GM12874 (cell line): ENCODE measurements around the gene CHRND.

Source experiments
- TF ChIP-seq, protein P1 (sequence below): IDR thresholded peaks from 2 replicates; pipeline ENCODE4 v1.5.1; 2011; ENCODE audit warnings: low read depth, mild to moderate bottlenecking, control low read depth, low read length, moderate library complexity; ENCODE audit not compliant: insufficient read depth

Gene CHRND

DNA sequence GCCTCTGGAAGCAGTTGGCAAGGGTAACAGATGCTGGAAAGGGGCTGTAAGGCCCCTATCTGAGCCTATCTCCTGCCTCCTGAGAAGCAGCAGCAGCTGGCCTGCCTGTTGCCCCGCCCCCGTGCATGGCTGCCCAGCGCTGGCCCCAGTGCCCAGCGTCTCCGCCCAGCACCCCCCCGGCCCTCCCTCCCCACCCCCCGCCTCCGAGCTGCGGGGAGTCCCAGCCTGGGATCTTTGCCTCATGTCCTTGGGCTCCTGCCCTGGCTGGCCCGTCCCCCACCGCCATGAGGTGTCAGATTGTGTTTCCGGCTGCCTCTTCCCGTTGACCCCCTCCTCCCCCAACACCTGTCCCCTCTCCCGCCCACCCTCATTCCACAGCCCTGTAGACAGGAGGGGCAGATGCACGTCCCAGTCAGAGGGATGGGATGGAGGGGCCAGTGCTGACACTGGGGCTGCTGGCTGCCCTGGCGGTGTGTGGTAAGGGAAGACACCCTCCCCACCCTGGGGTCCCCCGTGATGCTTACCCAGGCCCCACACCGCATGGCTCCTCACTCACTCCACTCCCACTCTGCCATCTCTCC is at the start of gene CHRND:
TSS of gene CHRND (plus strand) at position 370 of the 581 bp plus-strand sequence. CDS start at position 426, 56 bp downstream.
- TF ChIP-seq, protein P1, sequence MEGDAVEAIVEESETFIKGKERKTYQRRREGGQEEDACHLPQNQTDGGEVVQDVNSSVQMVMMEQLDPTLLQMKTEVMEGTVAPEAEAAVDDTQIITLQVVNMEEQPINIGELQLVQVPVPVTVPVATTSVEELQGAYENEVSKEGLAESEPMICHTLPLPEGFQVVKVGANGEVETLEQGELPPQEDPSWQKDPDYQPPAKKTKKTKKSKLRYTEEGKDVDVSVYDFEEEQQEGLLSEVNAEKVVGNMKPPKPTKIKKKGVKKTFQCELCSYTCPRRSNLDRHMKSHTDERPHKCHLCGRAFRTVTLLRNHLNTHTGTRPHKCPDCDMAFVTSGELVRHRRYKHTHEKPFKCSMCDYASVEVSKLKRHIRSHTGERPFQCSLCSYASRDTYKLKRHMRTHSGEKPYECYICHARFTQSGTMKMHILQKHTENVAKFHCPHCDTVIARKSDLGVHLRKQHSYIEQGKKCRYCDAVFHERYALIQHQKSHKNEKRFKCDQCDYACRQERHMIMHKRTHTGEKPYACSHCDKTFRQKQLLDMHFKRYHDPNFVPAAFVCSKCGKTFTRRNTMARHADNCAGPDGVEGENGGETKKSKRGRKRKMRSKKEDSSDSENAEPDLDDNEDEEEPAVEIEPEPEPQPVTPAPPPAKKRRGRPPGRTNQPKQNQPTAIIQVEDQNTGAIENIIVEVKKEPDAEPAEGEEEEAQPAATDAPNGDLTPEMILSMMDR: no peak

GRCh38 chr2:232476791-232477190 is 49.2 kb upstream of the CHRND start:
- TF ChIP-seq, protein P1: no peak

- TF ChIP-seq, protein P1: no peak
These were observed 48.0 kb upstream of the CHRND start for GRCh38 chr2:232477751-232478510.

DNA sequence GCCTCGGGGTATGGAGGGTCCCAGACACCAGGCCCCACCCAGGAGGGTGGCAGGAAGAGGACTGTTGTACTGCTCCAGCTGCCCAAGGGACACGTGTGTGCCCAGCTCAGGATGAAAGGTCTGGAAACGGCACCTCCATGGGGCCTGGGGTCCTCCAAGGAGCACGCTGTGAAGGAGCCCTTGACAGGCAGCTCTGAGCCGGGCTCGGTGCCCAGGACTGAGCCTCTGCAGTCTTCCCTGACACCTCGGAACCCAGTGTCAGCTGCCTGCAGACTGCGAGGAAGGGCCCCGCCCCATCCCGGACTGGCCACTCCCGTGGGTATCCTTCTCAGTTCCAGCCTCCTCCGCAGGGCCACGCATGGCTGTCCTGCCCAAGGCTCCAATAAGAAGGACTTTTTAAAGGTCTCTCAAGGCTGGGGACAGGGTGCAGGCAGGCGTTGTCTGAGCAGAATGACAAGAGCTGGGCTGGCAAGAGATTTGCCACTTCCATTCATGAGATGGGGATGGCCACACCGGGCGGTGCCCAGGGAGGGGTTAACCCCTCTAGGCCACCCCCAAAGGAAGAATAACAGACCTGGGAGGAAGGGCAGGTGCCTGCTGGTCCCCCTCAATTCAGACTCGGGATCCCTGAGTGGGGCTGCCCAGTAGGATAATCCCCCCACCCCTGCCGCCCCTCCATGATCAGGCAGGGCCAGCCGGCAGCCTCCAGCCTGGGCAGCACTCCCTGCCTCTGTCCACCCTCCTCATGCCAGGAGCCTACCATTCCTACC is 47.2 kb upstream of the CHRND start:
- TF ChIP-seq, protein P1: no peak

DNA sequence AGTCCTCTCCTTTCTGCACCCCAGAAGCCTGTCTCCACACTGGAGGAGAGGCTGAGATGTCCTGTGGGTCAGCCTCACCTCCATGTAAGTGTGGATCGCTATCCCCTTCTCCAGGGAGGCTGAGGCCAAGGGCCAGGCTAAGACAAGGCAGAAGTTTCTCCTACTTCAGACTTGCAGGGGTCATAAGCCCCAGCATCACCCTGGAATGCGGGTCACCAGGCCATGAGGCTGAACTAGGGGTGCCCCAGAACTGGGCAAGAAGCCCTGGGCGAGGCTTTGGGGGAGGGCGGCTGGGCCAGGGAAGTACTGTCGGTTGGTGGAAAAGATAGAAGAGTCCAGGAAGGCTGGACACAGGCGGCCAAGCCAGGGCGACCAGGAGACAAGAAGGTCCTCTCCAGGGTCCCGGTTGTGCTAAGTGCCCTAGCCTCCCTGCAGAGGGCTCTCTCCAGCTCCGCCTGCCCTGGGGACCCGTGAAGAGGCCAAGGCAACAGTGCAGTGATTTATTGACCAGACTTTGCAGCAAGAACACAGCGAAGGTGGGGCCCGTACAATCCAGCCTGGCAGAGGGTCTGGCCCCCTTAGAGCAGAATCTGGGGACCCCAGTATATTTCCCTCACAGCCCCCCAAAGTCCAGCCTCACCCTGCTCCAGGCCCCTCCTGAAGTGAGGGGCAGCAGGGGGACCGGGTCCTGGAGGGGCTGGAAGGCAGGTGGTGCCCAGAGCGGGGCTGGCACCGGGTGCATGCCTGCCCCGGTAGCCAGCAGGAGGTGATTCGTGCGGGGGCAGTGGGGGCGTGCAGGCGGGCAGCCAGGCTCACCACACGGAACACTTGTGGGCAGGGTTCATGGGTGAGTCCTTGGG is 46.4 kb upstream of the CHRND start:
- TF ChIP-seq, protein P1: no peak

GRCh38 chr2:232480201-232481190 is 45.5 kb upstream of the CHRND start:
- TF ChIP-seq, protein P1: no peak
